Measurements from ENCODE around the gene TEX11.
"Not testable (repeated sequence)": the region's sequence is repeated elsewhere in the genome, so short reads cannot be mapped to it uniquely, and the experiment has no call there.

TEX11 gene

GRCh38 chrX:70587158-70587557 is 321.4 kb downstream of the TEX11 start:
- DNase-seq, result not testable (repeated sequence)

DNA sequence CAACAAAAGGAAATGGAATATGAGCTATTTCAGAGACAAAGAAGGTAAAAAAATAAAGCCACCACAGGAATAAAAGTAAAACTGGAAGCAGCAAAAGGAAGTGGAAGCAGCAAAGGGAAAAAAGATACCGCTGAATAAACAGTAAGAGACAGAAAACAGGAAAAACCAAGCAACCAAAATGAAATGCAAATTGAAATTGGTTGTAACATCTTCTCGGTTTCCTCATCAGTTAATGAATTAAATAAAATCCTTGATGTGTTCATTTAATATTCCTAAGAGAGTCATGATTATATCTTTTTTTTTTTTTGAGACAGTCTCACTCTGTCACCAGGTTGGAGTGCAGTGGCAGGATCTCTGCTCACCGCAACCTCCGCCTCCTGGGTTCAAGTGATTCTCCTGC is 331.1 kb downstream of the TEX11 start:
- DNase-seq, result no peak

GRCh38 chrX:70569922-70570576 is 338.5 kb downstream of the TEX11 start:
- not testable (repeated sequence) for DNase-seq

DNA sequence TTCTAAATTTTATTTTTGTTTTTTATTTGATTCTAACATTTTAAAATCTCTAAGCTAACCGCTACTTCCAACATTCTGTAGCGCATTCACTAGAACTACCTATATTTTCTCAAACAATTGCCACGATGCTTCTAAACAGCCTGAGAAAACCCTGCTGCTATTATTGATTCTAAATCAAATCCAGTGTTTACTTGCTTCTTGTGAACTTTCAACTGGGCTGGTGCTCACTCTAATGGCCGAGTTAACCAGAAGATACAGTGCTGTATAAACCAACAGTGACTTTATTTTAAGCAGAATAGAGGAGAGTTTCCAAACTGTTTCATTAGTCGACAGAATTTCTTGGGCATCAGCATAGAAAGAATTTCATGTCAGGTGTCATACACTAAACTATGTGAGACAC is 353.6 kb downstream of the TEX11 start:
- no peak for DNase-seq

DNA sequence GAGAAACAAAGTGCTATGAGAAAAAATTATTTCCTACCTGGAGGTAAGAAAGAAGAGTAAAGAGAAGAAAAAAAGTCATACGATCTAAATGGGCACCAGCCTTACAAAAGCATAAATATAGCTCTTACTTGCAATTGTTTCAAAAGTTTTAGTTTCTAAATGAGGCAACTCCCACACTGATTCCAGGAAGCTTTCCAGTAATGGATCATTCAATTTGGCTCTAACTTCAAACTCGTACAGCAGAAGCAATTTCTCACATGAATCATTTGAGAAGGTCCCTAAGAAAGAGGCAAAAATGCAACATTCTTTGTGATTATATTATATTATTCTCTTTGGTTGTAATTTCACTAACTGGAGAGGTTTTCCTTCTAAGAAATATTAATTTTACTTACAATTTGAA is 354.0 kb downstream of the TEX11 start:
- no peak for DNase-seq

- peak in 1 of 2 donors; percentile 11 for DNase-seq
These were observed 354.4 kb downstream of the TEX11 start for GRCh38 chrX:70554081-70554480.

DNA sequence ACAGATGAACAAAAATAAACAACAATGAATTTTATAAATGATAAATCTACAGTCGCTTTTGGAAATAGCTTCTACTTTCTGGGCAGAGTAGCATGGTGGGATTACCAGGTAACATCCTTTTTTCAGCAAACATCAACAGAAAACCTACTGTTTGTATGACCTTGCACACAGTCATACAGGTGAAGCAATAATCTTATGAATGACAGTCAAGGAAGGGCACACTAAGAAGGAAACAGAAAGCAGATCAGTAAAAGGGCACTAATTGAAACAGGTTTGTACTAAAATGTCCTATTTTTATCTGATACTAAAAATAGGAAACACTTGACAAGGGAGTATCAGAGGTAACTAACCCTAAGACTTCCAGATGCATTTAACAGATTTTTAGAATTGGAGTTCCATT is 355.0 kb downstream of the TEX11 start:
- no peak for DNase-seq

DNA sequence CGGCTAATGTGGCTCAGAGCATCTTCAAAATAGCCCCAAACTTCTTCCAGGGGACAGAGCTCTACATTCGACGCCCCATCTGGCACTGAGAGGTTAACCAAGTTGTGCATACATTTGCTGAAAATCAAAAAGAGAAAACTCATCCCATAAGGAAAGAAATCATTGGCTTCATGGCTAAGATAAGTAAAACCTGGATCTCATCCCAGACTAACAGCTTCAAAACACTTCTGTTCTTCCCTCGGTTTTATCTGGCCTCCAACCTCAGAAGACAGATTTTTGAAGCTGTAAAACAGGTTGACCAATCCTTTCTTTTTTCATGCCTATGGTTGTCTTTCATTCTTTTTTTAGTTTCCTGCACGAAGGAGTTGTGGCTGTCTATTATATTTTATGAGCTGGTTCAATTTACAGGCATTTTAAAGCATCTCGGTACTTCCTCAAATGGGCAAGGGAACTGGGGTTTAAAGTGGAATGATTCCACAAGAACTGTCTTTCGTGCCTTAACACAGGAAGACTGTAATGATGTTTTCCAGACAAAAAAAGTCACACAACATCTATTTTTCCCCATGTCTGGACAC is 356.3 kb downstream of the TEX11 start:
- DNase-seq, result no peak

DNA sequence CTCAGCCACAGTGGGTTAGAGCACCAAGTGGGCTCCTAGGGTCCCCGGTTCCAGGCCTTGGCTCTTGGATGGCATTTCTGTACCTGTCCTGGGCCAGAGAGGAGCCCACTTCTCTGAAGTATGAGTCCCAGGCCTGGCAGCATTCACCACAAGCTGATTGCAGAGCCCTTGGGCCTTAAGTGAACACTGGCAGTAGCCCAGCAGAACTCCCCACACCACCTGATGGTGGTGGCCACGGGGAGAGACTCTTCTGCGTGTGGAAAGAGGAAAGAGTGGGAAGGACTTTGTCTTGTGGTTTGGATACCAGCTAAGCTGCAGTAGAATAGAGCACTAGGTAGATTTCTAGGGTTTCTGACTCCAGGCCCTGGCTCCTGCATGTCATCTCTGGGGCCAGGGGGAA is 359.1 kb downstream of the TEX11 start:
- DNase-seq, result peak; percentile 25 to 36

- DNase-seq, result no peak
These were observed 373.3 kb downstream of the TEX11 start for GRCh38 chrX:70535198-70535597.

GRCh38 chrX:70527610-70528345 is 380.7 kb downstream of the TEX11 start:
- no peak for DNase-seq

DNA sequence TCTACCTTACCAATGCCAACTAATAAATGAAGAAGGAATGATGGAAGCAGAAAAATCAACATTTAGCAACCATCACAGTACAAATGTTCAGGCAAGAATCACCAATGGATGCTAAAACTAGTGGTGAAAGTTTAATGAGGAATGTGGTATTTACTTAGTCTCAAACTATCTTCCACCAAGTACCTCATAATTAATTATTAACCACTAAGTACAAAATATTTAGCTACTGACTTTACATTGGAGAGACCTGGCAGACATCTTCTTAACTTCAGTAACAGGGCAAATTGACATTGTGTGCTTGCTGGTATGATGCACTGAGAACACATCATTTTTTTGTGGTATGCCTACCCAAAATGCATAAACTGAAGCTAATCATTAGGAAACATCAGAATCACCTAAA is 381.5 kb downstream of the TEX11 start:
- DNase-seq, result no peak

DNA sequence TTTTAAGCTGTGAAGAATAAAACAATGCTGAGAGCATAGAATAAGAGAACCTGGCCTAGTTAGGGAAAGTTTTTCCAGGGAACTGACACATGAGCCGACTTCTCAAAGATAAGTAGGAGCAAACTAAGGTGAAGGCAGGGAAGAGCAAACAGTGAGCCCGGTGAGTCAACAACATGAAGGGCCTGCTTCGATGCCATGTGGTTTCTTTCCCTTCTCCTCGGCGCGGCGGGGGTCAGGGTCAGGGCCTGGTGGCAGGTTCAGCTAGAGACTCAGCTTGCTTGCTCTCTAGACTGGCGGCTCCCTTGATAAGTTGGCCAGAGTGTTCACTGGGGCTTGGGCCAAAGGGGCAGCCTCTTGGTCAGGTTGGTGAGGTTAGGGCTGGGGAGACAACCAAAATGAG is 382.8 kb downstream of the TEX11 start:
- DNase-seq, result no peak

- DNase-seq, result not testable (repeated sequence)
These were observed 392.8 kb downstream of the TEX11 start for GRCh38 chrX:70515692-70516091.

GRCh38 chrX:70515270-70515669 is 393.2 kb downstream of the TEX11 start:
- DNase-seq, result not testable (repeated sequence)

GRCh38 chrX:70509078-70509477 is 399.4 kb downstream of the TEX11 start:
- DNase-seq, result no peak

DNA sequence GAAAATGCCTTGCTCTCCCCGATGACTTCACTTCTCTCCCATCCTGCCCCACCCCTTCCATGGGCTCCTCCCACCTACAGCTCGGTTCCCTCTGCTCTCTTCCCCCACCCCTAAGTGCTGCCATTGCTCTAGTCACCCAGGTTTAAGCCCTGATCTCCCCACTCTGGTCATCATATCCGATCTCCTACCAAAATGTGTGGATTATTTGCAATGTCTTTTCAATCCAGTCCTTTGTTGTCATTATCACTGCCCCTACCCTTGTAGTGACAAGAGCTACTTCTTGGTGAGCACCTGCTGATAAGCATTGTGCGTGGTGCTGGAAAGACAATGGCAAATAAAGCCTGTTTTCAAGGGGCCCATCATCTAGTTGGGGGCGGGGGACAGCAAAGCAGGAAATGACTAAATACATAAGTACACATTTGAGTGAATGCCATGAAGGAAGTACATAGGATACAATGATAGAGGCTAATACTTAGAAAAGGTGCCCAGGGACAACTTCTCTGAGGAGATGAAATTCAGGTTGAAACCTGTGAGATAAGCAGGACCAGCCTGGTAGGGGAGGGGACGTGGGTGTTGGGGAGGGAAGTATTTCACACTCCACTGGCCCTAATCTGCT is 400.1 kb downstream of the TEX11 start:
- DNase-seq, result no peak

DNA sequence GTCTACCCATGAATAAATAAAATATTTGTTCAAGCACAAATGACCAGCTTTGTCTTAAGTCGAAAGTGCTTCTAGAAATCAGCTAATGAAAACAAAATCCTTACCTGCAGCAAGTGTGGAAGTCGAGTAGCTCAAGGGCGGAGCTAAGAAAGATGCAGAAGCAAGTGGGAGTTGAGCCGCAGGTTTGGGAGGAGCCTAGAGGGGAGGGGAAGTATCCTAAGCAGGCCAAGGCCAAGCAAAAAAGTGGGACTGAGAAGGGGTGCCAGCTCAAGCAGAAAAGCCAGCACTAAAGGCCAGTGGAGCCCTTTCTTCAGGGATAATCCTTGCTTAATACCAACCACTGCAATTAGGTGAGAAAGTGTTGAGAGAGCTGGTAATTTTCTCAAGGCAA is 403.1 kb downstream of the TEX11 start:
- no peak for DNase-seq

- DNase-seq, result no peak
These were observed 403.6 kb downstream of the TEX11 start for GRCh38 chrX:70504772-70505450.

DNA sequence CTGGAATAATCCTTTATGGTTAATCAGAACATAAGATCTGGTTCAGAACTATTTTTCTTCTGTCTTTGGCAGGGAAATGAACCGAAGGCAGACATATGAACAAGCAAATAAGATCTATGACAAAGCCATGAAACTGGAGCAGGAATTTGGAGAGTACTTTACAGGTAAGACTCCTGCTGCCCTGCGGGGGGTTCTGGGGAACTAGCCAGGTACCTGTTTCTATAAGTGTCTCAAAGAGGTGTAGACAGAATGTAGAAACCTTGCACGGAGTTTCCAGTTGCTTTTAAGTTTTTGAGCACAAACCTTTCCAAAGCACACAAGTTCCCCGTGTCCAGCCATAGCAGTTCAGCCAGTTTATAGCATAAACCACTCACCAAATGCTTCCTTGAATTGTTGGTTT is 407.7 kb downstream of the TEX11 start:
- no peak for DNase-seq

- DNase-seq, result no peak
These were observed 410.4 kb downstream of the TEX11 start for GRCh38 chrX:70498129-70498528.

DNA sequence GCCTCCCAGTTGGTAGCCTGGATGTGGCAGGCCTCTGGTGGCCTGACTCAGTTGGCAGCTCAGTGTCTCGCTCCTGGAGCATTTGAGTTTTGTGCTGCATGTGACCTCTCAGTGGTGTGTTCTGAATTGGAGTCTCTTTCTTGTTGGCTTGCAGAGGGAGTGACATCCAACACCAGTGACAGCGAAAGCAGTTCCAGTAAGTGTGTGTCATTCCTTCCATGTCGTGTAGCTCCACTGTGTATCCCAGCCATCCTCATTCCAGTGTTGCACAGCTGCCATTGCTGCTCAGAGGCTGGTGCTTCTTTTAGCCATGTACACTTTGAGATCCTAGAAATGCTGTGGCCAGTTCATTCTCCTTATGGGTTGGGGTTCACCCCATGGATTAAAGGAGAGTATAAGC is 411.5 kb downstream of the TEX11 start:
- DNase-seq, result no peak

GRCh38 chrX:70496491-70496890 is 412.0 kb downstream of the TEX11 start:
- no peak for DNase-seq
